GM19372 (cell line): Measurements from ENCODE around the gene MZF1.

Experiments used
- ATAC-seq: cut with Tn5 transposase; IDR thresholded peaks from one replicate; pipeline ENCODE4 v1.9.1; 2021; ENCODE audit warnings: mild to moderate bottlenecking, low read depth, moderate library complexity; ENCODE audit not compliant: unreplicated experiment

MZF1 gene

GRCh38 chr19:58570770-58571574, 2.2 kb downstream of the MZF1 start:
- ATAC-seq = no peak

- no peak for ATAC-seq
Observed at GRCh38 chr19:58569943-58570670, 3.0 kb downstream of the MZF1 start.

- ATAC-seq = no peak
Observed at GRCh38 chr19:58569191-58569942, 3.8 kb downstream of the MZF1 start.

GRCh38 chr19:58568453-58569130, 4.5 kb downstream of the MZF1 start:
- ATAC-seq = no peak

- no peak for ATAC-seq
Observed at GRCh38 chr19:58566989-58567388, 6.1 kb downstream of the MZF1 start.

- ATAC-seq = no peak
Observed at GRCh38 chr19:58563823-58564222, 9.3 kb downstream of the MZF1 start.

- no peak for ATAC-seq
Observed at GRCh38 chr19:58563034-58563573, 10.0 kb downstream of the MZF1 start.

GRCh38 chr19:58562122-58563033, 10.8 kb downstream of the MZF1 start:
- ATAC-seq = no peak

- ATAC-seq = no peak
Observed at GRCh38 chr19:58561373-58562121, 11.6 kb downstream of the MZF1 start.

GRCh38 chr19:58560921-58561320, 12.2 kb downstream of the MZF1 start:
- ATAC-seq = no peak

- no peak for ATAC-seq
Observed at GRCh38 chr19:58560007-58560887, 12.9 kb downstream of the MZF1 start.

- ATAC-seq = no peak
Observed at GRCh38 chr19:58559275-58560006, 13.7 kb downstream of the MZF1 start.

GRCh38 chr19:58558623-58559274, 14.4 kb downstream of the MZF1 start:
- peak; percentile 47 for ATAC-seq

- peak; percentile 0 for ATAC-seq
Observed at GRCh38 chr19:58558066-58558622, 15.0 kb downstream of the MZF1 start, which contains the start of gene UBE2M. Gene UBE2M, minus strand, starts transcription at chr19:58558611. Its CDS starts 230 bp downstream, at chr19:58558381.

GRCh38 chr19:58557221-58558065, 15.7 kb downstream of the MZF1 start:
- no peak for ATAC-seq
